ENCODE results near the gene PRMT9. TPM values are rescaled to one million over a fixed set of nuclear protein-coding genes. Genes with fewer than 3 reads are reported as not detected.

The PRMT9 gene
- total and polyA plus RNA-seq, 10 of the 15 experiments (the other 5 are each of a cell fraction or from before 2014, with no cell fraction given): 4.1 to 11.8 (median 7.6) TPM

DNA sequence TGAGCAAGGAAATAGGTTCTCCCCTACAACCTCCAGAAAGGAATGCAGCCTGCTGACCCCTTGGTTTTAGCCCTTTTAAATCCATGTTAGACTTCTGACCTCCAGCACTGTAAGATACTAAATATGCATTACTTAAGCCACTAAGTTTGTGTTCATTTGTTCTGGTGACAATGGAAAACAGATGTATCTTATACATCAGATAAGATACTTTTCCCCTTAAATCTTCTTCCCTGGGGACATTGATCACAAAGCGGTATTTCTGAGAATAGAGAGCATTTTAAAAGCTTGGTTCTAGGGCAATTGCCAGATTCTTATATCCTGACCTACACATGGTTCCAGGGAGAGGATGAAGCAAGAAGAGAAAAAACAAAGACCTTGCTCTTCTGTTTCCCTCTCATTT is 73.3 kb downstream of the PRMT9 start:
- no peaks in the 10 kb centered on the region for H3K36me3 ChIP-seq (ENCODE audit: control insufficient read depth in 2 of 2, insufficient read depth in 2 of 2, low read length in 1 of 2)
- H3K9ac ChIP-seq (ENCODE audit: control insufficient read depth, insufficient read depth, low read length): no peak overlapping the region
- in situ Hi-C loops (cut with MboI) (no loop called here), intact Hi-C loops (cut with micrococcal nuclease; ENCODE audit: unreplicated experiment) (loop anchor here (10.0 kb wide), 1 partner anchor 444 kb away; no protein-coding TSS in a partner anchor)
- H2AFZ ChIP-seq (ENCODE audit: control insufficient read depth, low read depth, low read length): no peak overlapping the region
- ATAC-seq (no peak), FAIRE-seq (no peak), DNase-seq (ENCODE audit: low read depth, low spot score) (no peak)
- RAD21 ChIA-PET (ENCODE audit: unreplicated experiment): no interaction called here
- BruUV-seq (replicated peaks): no TSS peak
- POLR2A ChIA-PET: no interaction called here
- no peaks in the 10 kb centered on the region for H3K4me1 ChIP-seq (ENCODE audit: control insufficient read depth, insufficient read depth, low read length)
- no peaks in the 10 kb centered on the region for H3K27me3 ChIP-seq (replicated peaks in 1 of 2; ENCODE audit: control insufficient read depth in 2 of 2, insufficient read depth in 2 of 2, low read length in 1 of 2)
- WGBS (ENCODE audit: insufficient coverage, insufficient replicate concordance, low lambda C conversion rate, missing lambda C conversion rate): 93% methylated on average over 1 of the region's 1 CpG
- no peak overlapping the region for H3K27ac ChIP-seq (ENCODE audit: control insufficient read depth, insufficient read depth)
- no peak for TF ChIP-seq CBX3 (IDR thresholded peaks at IDR 0.05; ENCODE audit: borderline replicate concordance, low read depth)
- no peak for TF ChIP-seq YY1 (IDR thresholded peaks at IDR 0.05; ENCODE audit: low read depth, low read length)
- no peak for TF ChIP-seq PAX8 (IDR thresholded peaks at IDR 0.05)
- TF ChIP-seq ZBED1 (IDR thresholded peaks at IDR 0.05; ENCODE audit: borderline replicate concordance): no peak
- H4K20me1 ChIP-seq (ENCODE audit: control insufficient read depth, insufficient read depth): no peaks in the 10 kb centered on the region
- SMC1A ChIA-PET (ENCODE audit: uncharacterized antibody, unreplicated experiment): interaction anchor here (1.7 to 2.6 kb wide), 2 partner anchors 14 to 18 kb away, joined by 5 to 6 read pairs; no protein-coding TSS in a partner anchor
- H3K4me3 ChIP-seq: no peak overlapping the region
- CTCF ChIA-PET: no interaction called here
- H3K4me2 ChIP-seq (ENCODE audit: control insufficient read depth, insufficient read depth): no peak overlapping the region
- H3K79me2 ChIP-seq (ENCODE audit: control insufficient read depth, insufficient read depth, low read length): no peaks in the 10 kb centered on the region
- no peaks in the 10 kb centered on the region for H3K9me3 ChIP-seq (replicated peaks; ENCODE audit: control insufficient read depth, insufficient read depth, low read length)

DNA sequence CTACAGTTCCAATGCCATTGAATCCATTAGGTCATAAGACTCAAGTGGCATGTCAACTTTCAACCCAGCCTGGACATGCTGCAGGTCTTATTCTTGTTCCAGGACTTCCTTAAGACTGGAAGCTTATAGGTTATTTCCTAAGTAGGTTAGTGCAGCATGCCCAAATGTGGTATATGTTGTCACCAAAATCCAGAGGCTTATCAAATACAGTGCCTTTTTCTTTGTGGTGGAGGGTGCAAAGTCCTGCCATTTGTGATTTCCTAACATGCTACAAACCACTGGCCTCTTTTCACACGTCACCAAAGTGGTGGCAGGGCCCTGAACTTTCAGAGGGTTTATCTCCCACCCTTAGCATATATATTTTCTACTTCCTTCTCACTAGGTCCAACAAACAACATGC is 76.5 kb downstream of the PRMT9 start:
- H3K4me2 ChIP-seq (ENCODE audit: control insufficient read depth, insufficient read depth): no peak overlapping the region
- ChIA-PET SMC1A (ENCODE audit: uncharacterized antibody, unreplicated experiment) (no interaction called here), RAD21 (ENCODE audit: unreplicated experiment) (interaction anchor here (2.0 kb wide), 1 partner anchor 259 kb away, joined by 5 read pairs; no protein-coding TSS in a partner anchor), CTCF (interaction anchor here (2.1 kb wide), 1 partner anchor 259 kb away, joined by 9 read pairs; no protein-coding TSS in a partner anchor), POLR2A (no interaction called here)
- no peaks in the 10 kb centered on the region for H3K36me3 ChIP-seq (ENCODE audit: control insufficient read depth in 2 of 2, insufficient read depth in 2 of 2, low read length in 1 of 2)
- no peak overlapping the region for H3K27ac ChIP-seq (ENCODE audit: control insufficient read depth, insufficient read depth)
- intact Hi-C loops (cut with micrococcal nuclease; ENCODE audit: unreplicated experiment) (no loop called here), in situ Hi-C loops (cut with MboI) (no loop called here)
- BruUV-seq (replicated peaks): no TSS peak
- H3K9me3 ChIP-seq (replicated peaks; ENCODE audit: control insufficient read depth, insufficient read depth, low read length): no peaks in the 10 kb centered on the region
- H3K4me3 ChIP-seq: no peak overlapping the region
- no peaks in the 10 kb centered on the region for H4K20me1 ChIP-seq (ENCODE audit: control insufficient read depth, insufficient read depth)
- no peaks in the 10 kb centered on the region for H3K4me1 ChIP-seq (ENCODE audit: control insufficient read depth, insufficient read depth, low read length)
- H3K79me2 ChIP-seq (ENCODE audit: control insufficient read depth, insufficient read depth, low read length): no peaks in the 10 kb centered on the region
- WGBS (ENCODE audit: insufficient coverage, insufficient replicate concordance, low lambda C conversion rate, missing lambda C conversion rate): 17% methylated on average over 1 of the region's 1 CpG
- H3K27me3 ChIP-seq (replicated peaks in 1 of 2; ENCODE audit: control insufficient read depth in 2 of 2, insufficient read depth in 2 of 2, low read length in 1 of 2): no peaks in the 10 kb centered on the region
- no peak overlapping the region for H3K9ac ChIP-seq (ENCODE audit: control insufficient read depth, insufficient read depth, low read length)
- H2AFZ ChIP-seq (ENCODE audit: control insufficient read depth, low read depth, low read length): no peak overlapping the region
- no peak for DNase-seq (ENCODE audit: low read depth, low spot score)
- ATAC-seq: no peak
- FAIRE-seq: no peak
- TF ChIP-seq SREBF1 (IDR thresholded peaks at IDR 0.05; ENCODE audit: low read length): no peak
- TF ChIP-seq BCLAF1 (IDR thresholded peaks at IDR 0.05): no peak
- TF ChIP-seq TCF7 (IDR thresholded peaks at IDR 0.05; ENCODE audit: borderline replicate concordance): no peak
- no peak for TF ChIP-seq SMC3 (IDR thresholded peaks at IDR 0.05; ENCODE audit: borderline replicate concordance, low read length)
- TF ChIP-seq BHLHE40 (IDR thresholded peaks at IDR 0.05; ENCODE audit: borderline replicate concordance in 1 of 2, low read depth in 2 of 2, low read length in 1 of 2): no peak
- TF ChIP-seq RAD51 (IDR thresholded peaks at IDR 0.05): no peak
- TF ChIP-seq YY1 (IDR thresholded peaks at IDR 0.05; ENCODE audit: low read depth, low read length): no peak
- TF ChIP-seq GABPA (IDR thresholded peaks at IDR 0.05; ENCODE audit: low read depth): no peak
- TF ChIP-seq CBX5 (IDR thresholded peaks at IDR 0.05; ENCODE audit: low read depth): no peak
- TF ChIP-seq ESRRA (IDR thresholded peaks at IDR 0.05; ENCODE audit: low read length): no peak
- TF ChIP-seq HDGF (IDR thresholded peaks at IDR 0.05): no peak

Measured in GM12878 (cell line).